22Rv1 (cell line): ENCODE measurements around the gene ARHGAP36.

ENCODE experiments used
- H3K27ac ChIP-seq: fragments of 450-650 bp; 2 replicates; pipeline ENCODE4 v1.5.1; 2017
- CTCF ChIP-seq: fragments of 450-650 bp; IDR thresholded peaks from 2 replicates; pipeline ENCODE4 v1.5.1; 2017; ENCODE audit warnings: mild to moderate bottlenecking
- ZFX ChIP-seq: fragments of 450-650 bp; IDR thresholded peaks from 2 replicates; pipeline ENCODE4 v1.6.1; 2017; ENCODE audit warnings: antibody characterized with exemption, borderline replicate concordance

ARHGAP36 gene

DNA sequence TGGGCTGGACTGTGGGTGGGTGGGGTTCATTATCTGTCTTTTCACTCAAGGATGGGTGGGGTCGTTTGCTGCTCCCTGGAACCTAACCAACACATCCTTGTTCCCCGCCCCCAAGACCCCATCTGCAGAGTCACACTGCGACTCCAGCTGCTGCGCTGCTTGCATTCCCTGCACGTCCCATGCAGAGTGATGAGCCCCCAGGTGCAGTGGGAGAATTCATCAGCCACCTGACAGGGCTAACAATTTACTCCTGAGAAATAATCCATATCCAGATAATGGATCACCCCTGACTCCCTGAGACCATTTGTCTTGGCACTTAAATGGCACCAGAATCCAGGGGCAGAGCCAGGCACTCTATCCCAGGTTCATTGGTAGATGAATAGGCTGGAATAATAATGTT lies 12.4 kb upstream of the ARHGAP36 start:
- no peak overlapping the region for H3K27ac ChIP-seq
- no peak for TF ChIP-seq CTCF
- no peak for TF ChIP-seq ZFX

GRCh38 chrX:131046596-131046995 lies 11.6 kb upstream of the ARHGAP36 start:
- no peak for TF ChIP-seq ZFX
- no peak for TF ChIP-seq CTCF
- no peak overlapping the region for H3K27ac ChIP-seq

- TF ChIP-seq ZFX (no peak), CTCF (no peak)
- H3K27ac ChIP-seq, result no peak overlapping the region
Observed at GRCh38 chrX:131047180-131047579, 11.0 kb upstream of the ARHGAP36 start.

GRCh38 chrX:131053076-131053475 lies 5.1 kb upstream of the ARHGAP36 start:
- H3K27ac ChIP-seq, result no peak overlapping the region
- TF ChIP-seq ZFX, result no peak
- TF ChIP-seq CTCF, result no peak

GRCh38 chrX:131054906-131055305 lies 3.2 kb upstream of the ARHGAP36 start:
- no peak for TF ChIP-seq CTCF
- no peak for TF ChIP-seq ZFX
- no peak overlapping the region for H3K27ac ChIP-seq

DNA sequence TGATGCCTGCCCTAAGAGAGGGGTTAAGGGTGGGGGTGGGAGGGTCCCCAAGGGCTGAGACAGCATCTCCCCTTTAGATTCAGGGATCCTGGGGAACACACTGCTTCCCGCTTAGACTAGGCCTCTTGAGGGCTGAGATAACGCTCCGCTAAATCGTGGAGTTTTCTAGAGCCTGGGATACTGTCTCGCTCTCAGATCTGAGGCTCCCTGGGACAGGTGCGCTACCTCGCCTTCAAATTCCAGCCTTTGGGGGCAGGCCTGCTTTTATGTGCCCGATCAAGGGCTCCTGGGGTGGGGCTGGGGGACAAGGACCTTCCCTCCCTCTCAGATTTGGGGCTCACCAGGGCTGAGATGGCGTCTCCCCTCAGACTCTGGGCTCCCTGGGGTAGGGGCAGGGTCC lies 440 bp upstream of the ARHGAP36 start:
- TF ChIP-seq CTCF, result no peak
- TF ChIP-seq ZFX, result no peak
- no peak overlapping the region for H3K27ac ChIP-seq

DNA sequence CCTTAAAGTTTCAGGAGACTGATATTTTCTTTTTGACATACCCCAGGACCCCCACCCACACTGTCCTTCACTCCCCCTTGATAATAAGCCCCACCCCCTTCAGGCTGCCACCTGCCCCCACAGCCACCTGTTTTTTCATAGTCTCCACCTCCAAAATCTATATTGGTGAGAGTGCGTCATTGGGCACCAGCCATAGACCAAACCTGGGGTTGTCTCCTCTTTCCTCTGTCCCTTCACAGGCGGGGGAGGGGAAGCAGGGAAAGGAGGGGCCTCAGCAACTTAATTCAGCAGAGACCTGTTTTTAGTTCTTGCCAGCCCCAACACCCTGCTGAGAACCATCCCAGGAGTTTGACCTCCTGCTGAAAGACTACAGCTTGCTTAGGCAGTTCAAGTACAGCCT lies 1.1 kb downstream of the ARHGAP36 start:
- H3K27ac ChIP-seq, result no peak overlapping the region

More for the DNA sequence above, 1.1 kb downstream of the ARHGAP36 start:
- TF ChIP-seq ZFX (no peak), CTCF (no peak)
